Coronary artery (tissue), 2 donors: Measurements from ENCODE around the gene LINGO1.

Experiments
- DNase-seq: peaks from one replicate; pipeline ENCODE4 v3.0.0-alpha.2; 2017; ENCODE audit warnings: low spot score
- H3K27ac ChIP-seq, 2 donors: fragments of 200-600 bp; sonication (generic); one replicate each; pipeline ENCODE4 v1.5.1; 2016 to 2019
- H3K4me3 ChIP-seq: fragments of 200-600 bp; sonication (generic); 2 replicates; pipeline ENCODE4 v1.5.1; 2016; ENCODE audit warnings: mild to moderate bottlenecking, moderate library complexity
- CTCF ChIP-seq: fragments of 200-600 bp; sonication (generic); IDR thresholded peaks from one replicate; pipeline ENCODE4 v1.5.1; 2019; ENCODE audit warnings: antibody characterized with exemption

LINGO1 gene

GRCh38 chr15:77566092-77566491, 66.6 kb downstream of the LINGO1 start:
- TF ChIP-seq CTCF: no peak
- no peak overlapping the region for H3K4me3 ChIP-seq
- no peak overlapping the region for H3K27ac ChIP-seq
- no peak for DNase-seq

GRCh38 chr15:77565378-77565915, 67.3 kb downstream of the LINGO1 start:
- H3K27ac ChIP-seq: no peak overlapping the region
- TF ChIP-seq CTCF: no peak
- no peak overlapping the region for H3K4me3 ChIP-seq
- DNase-seq: no peak

- Histone ChIP-seq H3K4me3 (no peak overlapping the region), H3K27ac (no peak overlapping the region)
- TF ChIP-seq CTCF: no peak
- DNase-seq: no peak
These were observed 67.8 kb downstream of the LINGO1 start for GRCh38 chr15:77564938-77565337.

GRCh38 chr15:77564341-77564740, 68.4 kb downstream of the LINGO1 start:
- Histone ChIP-seq H3K27ac (no peak overlapping the region), H3K4me3 (no peak overlapping the region)
- DNase-seq: no peak
- no peak for TF ChIP-seq CTCF

GRCh38 chr15:77563623-77564156, 69.0 kb downstream of the LINGO1 start:
- Histone ChIP-seq H3K27ac (no peak overlapping the region), H3K4me3 (no peak overlapping the region)
- no peak for TF ChIP-seq CTCF
- no peak for DNase-seq
